Caco-2 (cell line): ENCODE results near the gene C15orf62. TPM values are rescaled to one million over a fixed set of nuclear protein-coding genes. Genes with fewer than 3 reads are reported as not detected.

Experiments used
- BruUV-seq: library from RNA; stranded (reverse); fragments of 400-500 nt; replicated peaks from 2 replicates; lab custom pipeline; 2021; lab: Mats Ljungman, UMichigan
- CTCF ChIA-PET: fragments of 300-600 bp; sonication (Branson Sonifier 250); formaldehyde crosslinking; loops from one replicate; lab custom pipeline; 2022; ENCODE audit warnings: antibody characterized with exemption; lab: Charles Lee
- POLR2A ChIA-PET: fragments of 300-600 bp; sonication (Branson Sonifier 250); formaldehyde crosslinking; loops from one replicate; lab custom pipeline; 2022; ENCODE audit warnings: antibody characterized with exemption; lab: Charles Lee
- DNase-seq, 2 experiments: peaks; one replicate each; pipeline versions ENCODE4 v3.0.0 to v3.0.0-alpha.2; 2020 to 2022
- H3K27me3 ChIP-seq: replicated peaks from 2 replicates; pipeline ENCODE4 v1.6.0; 2011; ENCODE audit warnings: low read length; ENCODE audit not compliant: control insufficient read depth, insufficient read depth
- H3K36me3 ChIP-seq: 2 replicates; pipeline ENCODE4 v1.5.1; 2011; ENCODE audit warnings: low read length; ENCODE audit not compliant: control insufficient read depth, insufficient read depth
- H3K4me1 ChIP-seq: fragments of 250-450 bp; sonication (Bioruptor Pico); 2 replicates; pipeline ENCODE4 v1.5.1; 2020; ENCODE audit warnings: mild to moderate bottlenecking
- H3K4me3 ChIP-seq: 2 replicates; pipeline ENCODE4 v1.5.1; 2011; ENCODE audit warnings: low read depth, mild to moderate bottlenecking, control low read depth, low read length
- H3K9me3 ChIP-seq: fragments of 250-450 bp; sonication (Bioruptor Pico); 2 replicates; pipeline ENCODE4 v1.5.1; 2020; ENCODE audit warnings: mild to moderate bottlenecking, moderate library complexity
- H3K27ac Mint-ChIP-seq: one replicate; pipeline ENCODE4 v1.8.0; 2022; ENCODE audit warnings: mixed read lengths; ENCODE audit not compliant: unreplicated experiment
- H3K27me3 Mint-ChIP-seq: one replicate; pipeline ENCODE4 v1.8.0; 2022; ENCODE audit warnings: mixed read lengths; ENCODE audit not compliant: insufficient read depth, unreplicated experiment
- H3K36me3 Mint-ChIP-seq: one replicate; pipeline ENCODE4 v1.8.0; 2022; ENCODE audit warnings: mild to moderate bottlenecking, mixed read lengths; ENCODE audit not compliant: insufficient read depth, unreplicated experiment
- H3K4me1 Mint-ChIP-seq: one replicate; pipeline ENCODE4 v1.8.0; 2022; ENCODE audit warnings: low read depth, mixed read lengths; ENCODE audit not compliant: unreplicated experiment
- H3K4me3 Mint-ChIP-seq: one replicate; pipeline ENCODE4 v1.8.0; 2022; ENCODE audit warnings: mild to moderate bottlenecking, moderate library complexity, mixed read lengths; ENCODE audit not compliant: unreplicated experiment
- H3K9me3 Mint-ChIP-seq: one replicate; pipeline ENCODE4 v1.8.0; 2022; ENCODE audit warnings: mixed read lengths; ENCODE audit not compliant: unreplicated experiment
- CTCF ChIP-seq, 2 experiments: fragments of 200-600 bp in 1 of 2; IDR thresholded peaks; 1 replicate in 1 of 2; 2 replicates in 1 of 2; pipeline versions ENCODE4 v1.5.1 to v1.8.0; 2011 to 2022; ENCODE audit warnings: antibody characterized with exemption in 1 of 2, control low read depth in 1 of 2, inconsistent platforms in 1 of 2, low read depth in 1 of 2, low read length in 1 of 2, mild to moderate bottlenecking in 1 of 2, moderate library complexity in 1 of 2; ENCODE audit not compliant: insufficient read depth in 1 of 2, severe bottlenecking in 1 of 2, unreplicated experiment in 1 of 2
- intact Hi-C: fragments of 100-400 bp; cut with micrococcal nuclease; formaldehyde crosslinking; loops from one replicate; pipeline ENCODE4 v1.10.0; 2022; ENCODE audit not compliant: unreplicated experiment
- total RNA-seq: library from RNA; stranded (reverse); gene quantifications from 2 replicates; pipeline ENCODE4 v1.2.3, GENCODE V29; 2022

Gene C15orf62
- total RNA-seq, 1 experiment from 2014 or later = 1.3 TPM

- Mint-ChIP-seq H3K27me3 (no peaks in the 10 kb centered on the region), H3K27ac (no peak overlapping the region), H3K36me3 (peaks cover 41% of the 10 kb centered on the region), H3K4me1 (peaks cover 12% of the 10 kb centered on the region), H3K9me3 (no peaks in the 10 kb centered on the region), H3K4me3 (no peak overlapping the region)
- peaks cover 15% of the 10 kb centered on the region for H3K4me1 ChIP-seq
- no TSS peak for BruUV-seq
- peaks cover 1% of the 10 kb centered on the region; the same call in 1 of the 2 replicates for H3K36me3 ChIP-seq
- no peaks in the 10 kb centered on the region for H3K27me3 ChIP-seq
- no peak for DNase-seq
- H3K4me3 ChIP-seq = no peak overlapping the region
- intact Hi-C loops = no loop called here
- TF ChIP-seq CTCF (IDR thresholded peaks at IDR 0.05; ENCODE audit: insufficient read depth in 1 of 2, low read depth in 1 of 2, low read length in 1 of 2, severe bottlenecking in 1 of 2, unreplicated experiment in 1 of 2) = no peak
- H3K9me3 ChIP-seq = no peaks in the 10 kb centered on the region
- POLR2A ChIA-PET = interaction anchor here (0.5 kb wide), 1 partner anchor 145 kb away, joined by 4 read pairs; no protein-coding TSS in a partner anchor
- CTCF ChIA-PET = no interaction called here
Observed at GRCh38 chr15:40749151-40749630, 20.6 kb upstream of the C15orf62 start.

GRCh38 chr15:40750885-40751284 is 18.9 kb upstream of the C15orf62 start:
- Histone ChIP-seq H3K4me3 (no peak overlapping the region), H3K9me3 (no peaks in the 10 kb centered on the region), H3K36me3 (no peaks in the 10 kb centered on the region; the same call in 1 of the 2 replicates), H3K27me3 (no peaks in the 10 kb centered on the region), H3K4me1 (peaks cover 15% of the 10 kb centered on the region)
- POLR2A ChIA-PET = no interaction called here
- H3K9me3 Mint-ChIP-seq = no peaks in the 10 kb centered on the region
- H3K27me3 Mint-ChIP-seq = no peaks in the 10 kb centered on the region
- TSS peak; percentile 4 for BruUV-seq
- peaks cover 12% of the 10 kb centered on the region for H3K4me1 Mint-ChIP-seq
- no peak overlapping the region for H3K27ac Mint-ChIP-seq
- H3K4me3 Mint-ChIP-seq = no peak overlapping the region
- intact Hi-C loops = no loop called here
- CTCF ChIA-PET = interaction anchor here (0.5 kb wide), 1 partner anchor 161 kb away, joined by 3 read pairs; no protein-coding TSS in a partner anchor
- TF ChIP-seq CTCF (IDR thresholded peaks at IDR 0.05; ENCODE audit: insufficient read depth in 1 of 2, low read depth in 1 of 2, low read length in 1 of 2, severe bottlenecking in 1 of 2, unreplicated experiment in 1 of 2) = no peak
- DNase-seq = no peak
- H3K36me3 Mint-ChIP-seq = peaks cover 39% of the 10 kb centered on the region

GRCh38 chr15:40751745-40752144 is 18.0 kb upstream of the C15orf62 start:
- ChIA-PET POLR2A (no interaction called here), CTCF (no interaction called here)
- TF ChIP-seq CTCF (IDR thresholded peaks at IDR 0.05; ENCODE audit: insufficient read depth in 1 of 2, low read depth in 1 of 2, low read length in 1 of 2, severe bottlenecking in 1 of 2, unreplicated experiment in 1 of 2) = no peak
- Mint-ChIP-seq H3K36me3 (peaks cover 32% of the 10 kb centered on the region), H3K27me3 (no peaks in the 10 kb centered on the region), H3K27ac (no peak overlapping the region), H3K9me3 (no peaks in the 10 kb centered on the region), H3K4me1 (peaks cover 12% of the 10 kb centered on the region), H3K4me3 (no peak overlapping the region)
- Histone ChIP-seq H3K4me1 (peaks cover 15% of the 10 kb centered on the region), H3K9me3 (no peaks in the 10 kb centered on the region), H3K27me3 (no peaks in the 10 kb centered on the region), H3K36me3 (no peaks in the 10 kb centered on the region; the same call in 1 of the 2 replicates), H3K4me3 (no peak overlapping the region)
- intact Hi-C loops = no loop called here
- no TSS peak for BruUV-seq
- DNase-seq = no peak
